ENCODE results near the gene TRIM69. TPM values are rescaled to one million over a fixed set of nuclear protein-coding genes. Genes with fewer than 3 reads are reported as not detected.

Gene TRIM69, protein sequence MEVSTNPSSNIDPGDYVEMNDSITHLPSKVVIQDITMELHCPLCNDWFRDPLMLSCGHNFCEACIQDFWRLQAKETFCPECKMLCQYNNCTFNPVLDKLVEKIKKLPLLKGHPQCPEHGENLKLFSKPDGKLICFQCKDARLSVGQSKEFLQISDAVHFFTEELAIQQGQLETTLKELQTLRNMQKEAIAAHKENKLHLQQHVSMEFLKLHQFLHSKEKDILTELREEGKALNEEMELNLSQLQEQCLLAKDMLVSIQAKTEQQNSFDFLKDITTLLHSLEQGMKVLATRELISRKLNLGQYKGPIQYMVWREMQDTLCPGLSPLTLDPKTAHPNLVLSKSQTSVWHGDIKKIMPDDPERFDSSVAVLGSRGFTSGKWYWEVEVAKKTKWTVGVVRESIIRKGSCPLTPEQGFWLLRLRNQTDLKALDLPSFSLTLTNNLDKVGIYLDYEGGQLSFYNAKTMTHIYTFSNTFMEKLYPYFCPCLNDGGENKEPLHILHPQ
- total RNA-seq, result 51.9 TPM

GRCh38 chr15:44736181-44736765 lies at the start of gene TRIM69:
Gene TRIM69, plus strand, starts transcription at chr15:44736528. Its CDS starts 177 bp downstream, at chr15:44736705.

GRCh38 chr15:44711096-44711742 lies 25.1 kb upstream of the TRIM69 start, which contains the start of the genes B2M and PATL2:
Gene B2M, plus strand, starts transcription at chr15:44711517. Its CDS starts 30 bp downstream, at chr15:44711547.
Gene PATL2, minus strand, starts transcription at chr15:44711323. Its CDS starts 34,833 bp downstream, at chr15:44676490.

Small RNA genes lying within 50 kb of the gene (small RNA-seq; reads per million reads assigned to genes)
- gene RF00019, result not detected

Other genes with a start within 250 kb of the TRIM69 start
- 67.1 TPM for gene EIF3J, start 199.4 kb upstream of the TRIM69 start, total RNA-seq
- 82.8 TPM for gene SPG11, start 72.9 kb upstream of the TRIM69 start, total RNA-seq
- gene PATL2, start 25.2 kb upstream of the TRIM69 start, total RNA-seq, result not detected
- gene B2M, start 25.0 kb upstream of the TRIM69 start, total RNA-seq, result 402 TPM
- not detected for gene TERB2, start 220.2 kb downstream of the TRIM69 start, total RNA-seq

All from diencephalon (tissue), 1 donor.